Esophagus muscularis mucosa (tissue), 4 donors: Measurements from ENCODE around the gene LMO2. TPM values are rescaled to one million over a fixed set of nuclear protein-coding genes. Genes with fewer than 3 reads are reported as not detected.
"Not testable (repeated sequence)": the region's sequence is repeated elsewhere in the genome, so short reads cannot be mapped to it uniquely, and the experiment has no call there.

Source experiments
- DNase-seq: peaks from one replicate; pipeline ENCODE4 v3.0.0-alpha.2; 2017; ENCODE audit errors: extremely low spot score
- H3K27ac ChIP-seq, 4 donors: fragments of 200-600 bp; sonication (generic); replicated peaks in 1 of 4; 1 replicate in 3 of 4; 2 replicates in 1 of 4; pipeline ENCODE4 v1.5.1; 2016 to 2019; ENCODE audit warnings: mild to moderate bottlenecking in 1 of 4
- H3K27me3 ChIP-seq, 4 donors: fragments of 200-600 bp; sonication (generic); one replicate each; pipeline versions ENCODE4 v1.5.1 to v1.6.0; 2016 to 2019
- H3K36me3 ChIP-seq, 4 donors: fragments of 200-600 bp; sonication (generic); one replicate each; pipeline ENCODE4 v1.5.1; 2016 to 2019
- H3K4me1 ChIP-seq, 4 donors: fragments of 200-600 bp; sonication (generic); one replicate each; pipeline ENCODE4 v1.5.1; 2016 to 2019
- H3K4me3 ChIP-seq, 4 donors: fragments of 200-600 bp; sonication (generic); 1 replicate in 2 of 4; 2 replicates in 2 of 4; pipeline ENCODE4 v1.5.1; 2016 to 2019; ENCODE audit warnings: mild to moderate bottlenecking in 4 of 4, moderate library complexity in 1 of 4
- H3K9me3 ChIP-seq, 4 donors: fragments of 200-600 bp; sonication (generic); 1 replicate in 3 of 4; 2 replicates in 1 of 4; pipeline ENCODE4 v1.5.1; 2016 to 2019
- CTCF ChIP-seq, 3 experiments: fragments of 200-600 bp in 2 of 3; fragments of 450-650 bp in 1 of 3; sonication (generic) in 2 of 3; IDR thresholded peaks; one replicate each; pipeline ENCODE4 v1.5.1; 2017 to 2019; ENCODE audit warnings: antibody characterized with exemption in 3 of 3, mild to moderate bottlenecking in 2 of 3, moderate library complexity in 1 of 3
- EP300 ChIP-seq: sonication (generic); formaldehyde crosslinking; IDR thresholded peaks from one replicate; pipeline ENCODE4 v1.6.1; 2017; ENCODE audit warnings: antibody characterized with exemption
- POLR2A ChIP-seq: fragments of 450-650 bp; IDR thresholded peaks from one replicate; pipeline ENCODE4 v1.6.1; 2017; ENCODE audit warnings: antibody characterized with exemption, moderate library complexity, mild to moderate bottlenecking, low read depth
- POLR2AphosphoS5 ChIP-seq, 2 donors: sonication (generic); formaldehyde crosslinking; IDR thresholded peaks; one replicate each; pipeline ENCODE4 v1.6.1; 2017; ENCODE audit warnings: antibody characterized with exemption in 2 of 2
- whole genome bisulfite sequencing: methylation state at CpG from one replicate; pipeline ENCODE4 v1.1.5; 2018; 5-methylcytosine and 5-hydroxymethylcytosine counted together
- intact Hi-C: fragments of 100-400 bp; cut with DNase I; formaldehyde crosslinking; loops from one replicate; pipeline ENCODE4 v1.15.1; 2023
- total RNA-seq, 4 donors: library from RNA; depleted of rRNA; stranded (reverse); fragments of >200 nt; gene quantifications; one replicate each; pipeline versions ENCODE4 v1.1.0 to v1.2.1, GENCODE V29; 2016

LMO2 gene
- total RNA-seq, 4 donors from 2014 or later, result 13.3 to 20.2 (median 15.5) TPM

- Histone ChIP-seq H3K9me3 (no peaks in the 10 kb centered on the region), H3K4me1 (no peaks in the 10 kb centered on the region), H3K27ac (no peak overlapping the region), H3K27me3 (peaks cover 0 to 33% (median 0%) of the 10 kb centered on the region in 4 donors), H3K36me3 (no peaks in the 10 kb centered on the region), H3K4me3 (no peak overlapping the region)
- 74% methylated on average over 4 of the region's 6 CpGs for WGBS
- no peak for DNase-seq
- intact Hi-C loops, result no loop called here
- no peak for TF ChIP-seq CTCF (IDR thresholded peaks at IDR 0.05)
- no peak for TF ChIP-seq POLR2A
- no peak for TF ChIP-seq POLR2AphosphoS5 (IDR thresholded peaks at IDR 0.05)
- TF ChIP-seq EP300, result no peak
Measured at GRCh38 chr11:33844236-33844635, 47.6 kb downstream of the LMO2 start.

GRCh38 chr11:33843018-33843417 lies 48.9 kb downstream of the LMO2 start:
- H3K9me3 ChIP-seq, result no peaks in the 10 kb centered on the region
- no peak for TF ChIP-seq POLR2AphosphoS5 (IDR thresholded peaks at IDR 0.05)
- no peak for TF ChIP-seq POLR2A

GRCh38 chr11:33842236-33842915 lies 49.5 kb downstream of the LMO2 start:
- TF ChIP-seq CTCF (IDR thresholded peaks at IDR 0.05) (no peak), EP300 (no peak), POLR2A (no peak), POLR2AphosphoS5 (IDR thresholded peaks at IDR 0.05) (no peak)
- intact Hi-C loops, result no loop called here
- DNase-seq, result no peak
- Histone ChIP-seq H3K27ac (no peak overlapping the region), H3K9me3 (no peaks in the 10 kb centered on the region), H3K27me3 (peaks cover 0 to 27% (median 0%) of the 10 kb centered on the region in 4 donors), H3K4me3 (no peak overlapping the region), H3K4me1 (no peaks in the 10 kb centered on the region), H3K36me3 (no peaks in the 10 kb centered on the region)
- 60% methylated on average over 13 of the region's 13 CpGs for WGBS

More at GRCh38 chr11:33843018-33843417, 48.9 kb downstream of the LMO2 start:
- no peak overlapping the region for H3K27ac ChIP-seq
- WGBS, result 74% methylated on average over 4 of the region's 4 CpGs
- H3K27me3 ChIP-seq, result peaks cover 0 to 28% (median 0%) of the 10 kb centered on the region in 4 donors
- intact Hi-C loops, result no loop called here
- no peak overlapping the region for H3K4me3 ChIP-seq
- H3K36me3 ChIP-seq, result no peaks in the 10 kb centered on the region
- no peak for DNase-seq
- no peaks in the 10 kb centered on the region for H3K4me1 ChIP-seq

- DNase-seq, H3K27ac ChIP-seq, H3K9me3 ChIP-seq, intact Hi-C loops, H3K36me3 ChIP-seq, H3K4me3 ChIP-seq, H3K4me1 ChIP-seq: not testable (repeated sequence)
- WGBS, result 75% methylated on average over 3 of the region's 3 CpGs
- peaks cover 0 to 43% (median 0%) of the 10 kb centered on the region in 4 donors for H3K27me3 ChIP-seq
Measured at GRCh38 chr11:33838234-33838633, 53.6 kb downstream of the LMO2 start.

GRCh38 chr11:33837334-33837733 lies 54.5 kb downstream of the LMO2 start:
- H3K4me1 ChIP-seq, H3K9me3 ChIP-seq, H3K36me3 ChIP-seq, DNase-seq, H3K4me3 ChIP-seq, H3K27ac ChIP-seq, intact Hi-C loops: not testable (repeated sequence)
- H3K27me3 ChIP-seq, result peaks cover 0 to 42% (median 2%) of the 10 kb centered on the region in 4 donors
- WGBS, result 95% methylated on average over 5 of the region's 5 CpGs

GRCh38 chr11:33835143-33835878 lies 56.6 kb downstream of the LMO2 start:
- WGBS, result 30% methylated on average over 5 of the region's 5 CpGs
- Histone ChIP-seq H3K4me3 (no peak overlapping the region), H3K4me1 (no peaks in the 10 kb centered on the region), H3K27ac (no peak overlapping the region), H3K9me3 (no peaks in the 10 kb centered on the region), H3K36me3 (no peaks in the 10 kb centered on the region), H3K27me3 (peaks cover 0 to 47% (median 2%) of the 10 kb centered on the region in 4 donors)
- TF ChIP-seq CTCF (IDR thresholded peaks at IDR 0.05) (peak in 1 of 3 experiments; percentile 13), POLR2AphosphoS5 (IDR thresholded peaks at IDR 0.05) (no peak)
- intact Hi-C loops, result no loop called here
- DNase-seq, result no peak
